ENCODE results near the gene SIT1.

Gene SIT1

DNA sequence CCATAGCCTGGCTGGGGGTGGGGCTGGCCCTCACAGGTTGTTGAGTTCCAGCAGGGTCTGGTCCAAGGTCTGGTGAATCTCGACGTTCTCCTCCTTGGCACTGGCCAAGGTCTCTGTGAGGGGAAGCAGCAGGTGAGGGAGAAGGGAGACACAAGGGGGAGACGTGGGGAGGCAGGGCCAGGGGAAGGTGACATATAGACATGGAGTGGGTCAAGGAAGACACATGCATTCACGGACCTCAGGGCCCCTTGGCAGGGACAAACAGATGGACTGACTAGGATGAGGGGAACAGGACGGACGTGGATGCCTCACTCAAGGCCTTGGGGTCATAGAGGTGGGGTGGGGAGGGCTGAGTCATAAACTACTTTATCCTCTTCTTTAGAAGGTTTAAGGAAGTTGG, 31.3 kb upstream of the SIT1 start:
- DNase-seq, result no peak

DNA sequence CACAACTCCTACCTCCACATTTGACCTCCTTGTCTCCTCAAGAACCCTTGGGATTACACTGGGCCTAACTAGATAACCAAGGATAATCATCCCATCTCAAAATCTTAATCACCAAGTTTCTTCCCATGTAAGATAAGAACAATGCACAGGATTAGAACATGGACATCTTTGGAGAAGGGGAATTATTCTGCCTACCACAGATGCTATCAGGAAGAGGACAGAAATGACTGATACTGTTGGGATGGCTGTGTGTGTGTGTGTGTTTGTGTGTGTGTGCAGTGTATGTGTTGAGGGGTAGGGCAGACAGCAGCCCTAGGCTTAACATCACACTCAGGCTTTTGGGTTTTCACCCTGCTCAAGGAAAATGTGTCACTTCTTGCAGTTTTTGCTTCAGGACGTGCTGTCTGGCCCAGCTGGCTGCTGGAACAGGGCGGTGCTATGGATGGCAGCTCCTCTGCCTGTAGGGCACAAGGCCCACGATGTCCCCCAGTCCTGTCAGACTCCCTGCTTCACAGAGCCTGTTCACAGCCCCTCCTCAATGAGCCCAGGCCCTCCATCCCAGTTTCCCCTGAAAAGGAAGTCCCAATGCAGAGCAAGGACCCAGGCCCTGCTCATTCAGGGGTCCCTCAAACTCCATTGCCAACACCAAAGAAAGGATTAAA, 30.7 kb upstream of the SIT1 start:
- no peak for DNase-seq

DNA sequence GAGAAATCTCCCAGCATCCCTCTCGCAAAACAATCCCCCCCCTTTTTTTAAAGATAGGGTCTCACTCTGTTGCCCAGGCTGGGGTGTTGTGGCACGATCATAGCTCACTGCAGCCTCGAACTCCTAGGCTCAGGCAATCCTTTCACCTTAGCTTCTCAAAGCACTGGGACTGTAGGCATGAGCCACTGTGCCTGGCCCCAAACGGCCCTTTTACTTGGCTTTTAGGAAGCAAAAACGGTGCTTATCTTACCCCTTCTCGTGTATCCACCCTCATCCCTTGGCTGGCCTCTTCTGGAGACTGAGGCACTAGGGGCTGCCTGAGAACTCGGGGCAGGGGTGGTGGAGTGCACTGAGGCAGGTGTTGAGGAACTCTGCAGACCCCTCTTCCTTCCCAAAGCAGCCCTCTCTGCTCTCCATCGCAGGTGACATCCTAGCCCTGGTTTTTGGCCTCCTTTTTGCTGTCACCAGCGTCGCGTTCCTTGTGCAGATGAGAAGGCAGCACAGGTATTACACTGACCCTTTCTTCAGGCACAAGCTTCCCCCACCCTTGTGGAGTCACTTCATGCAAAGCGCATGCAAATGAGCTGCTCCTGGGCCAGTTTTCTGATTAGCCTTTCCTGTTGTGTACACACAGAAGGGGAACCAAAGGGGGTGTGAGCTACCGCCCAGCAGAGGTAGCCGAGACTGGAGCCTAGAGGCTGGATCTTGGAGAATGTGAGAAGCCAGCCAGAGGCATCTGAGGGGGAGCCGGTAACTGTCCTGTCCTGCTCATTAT, 29.8 kb upstream of the SIT1 start:
- no peak for DNase-seq

DNA sequence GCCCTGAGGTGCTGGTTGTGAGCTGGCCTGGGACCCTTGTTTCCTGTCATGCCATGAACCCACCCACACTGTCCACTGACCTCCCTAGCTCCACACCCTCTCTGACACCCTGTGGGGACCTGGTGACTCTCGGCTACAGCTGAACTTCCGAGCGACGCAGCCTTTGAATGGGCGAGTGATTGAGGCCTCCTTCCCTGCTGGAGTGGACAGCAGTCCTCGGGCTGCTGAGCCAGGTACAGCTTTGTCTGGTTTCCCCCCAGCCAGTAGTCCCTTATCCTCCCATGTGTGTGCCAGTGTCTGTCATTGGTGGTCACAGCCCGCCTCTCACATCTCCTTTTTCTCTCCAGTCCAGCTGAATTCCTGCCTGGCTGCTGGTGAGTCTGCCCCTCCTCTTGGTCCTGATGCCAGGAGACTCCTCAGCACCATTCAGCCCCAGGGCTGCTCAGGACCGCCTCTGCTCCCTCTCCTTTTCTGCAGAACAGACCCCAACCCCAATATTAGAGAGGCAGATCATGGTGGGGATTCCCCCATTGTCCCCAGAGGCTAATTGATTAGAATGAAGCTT, 29.1 kb upstream of the SIT1 start:
- DNase-seq, result no peak

DNA sequence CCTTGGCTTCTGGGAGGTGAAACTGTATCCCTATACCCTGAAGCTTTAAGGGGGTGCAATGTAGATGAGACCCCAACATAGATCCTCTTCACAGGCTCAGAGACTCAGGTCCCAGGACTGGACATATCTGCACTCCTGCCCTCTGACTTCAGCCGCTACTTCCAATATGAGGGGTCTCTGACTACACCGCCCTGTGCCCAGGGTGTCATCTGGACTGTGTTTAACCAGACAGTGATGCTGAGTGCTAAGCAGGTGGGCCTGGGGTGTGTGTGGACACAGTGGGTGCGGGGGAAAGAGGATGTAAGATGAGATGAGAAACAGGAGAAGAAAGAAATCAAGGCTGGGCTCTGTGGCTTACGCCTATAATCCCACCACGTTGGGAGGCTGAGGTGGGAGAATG, 28.4 kb upstream of the SIT1 start:
- no peak for DNase-seq

DNA sequence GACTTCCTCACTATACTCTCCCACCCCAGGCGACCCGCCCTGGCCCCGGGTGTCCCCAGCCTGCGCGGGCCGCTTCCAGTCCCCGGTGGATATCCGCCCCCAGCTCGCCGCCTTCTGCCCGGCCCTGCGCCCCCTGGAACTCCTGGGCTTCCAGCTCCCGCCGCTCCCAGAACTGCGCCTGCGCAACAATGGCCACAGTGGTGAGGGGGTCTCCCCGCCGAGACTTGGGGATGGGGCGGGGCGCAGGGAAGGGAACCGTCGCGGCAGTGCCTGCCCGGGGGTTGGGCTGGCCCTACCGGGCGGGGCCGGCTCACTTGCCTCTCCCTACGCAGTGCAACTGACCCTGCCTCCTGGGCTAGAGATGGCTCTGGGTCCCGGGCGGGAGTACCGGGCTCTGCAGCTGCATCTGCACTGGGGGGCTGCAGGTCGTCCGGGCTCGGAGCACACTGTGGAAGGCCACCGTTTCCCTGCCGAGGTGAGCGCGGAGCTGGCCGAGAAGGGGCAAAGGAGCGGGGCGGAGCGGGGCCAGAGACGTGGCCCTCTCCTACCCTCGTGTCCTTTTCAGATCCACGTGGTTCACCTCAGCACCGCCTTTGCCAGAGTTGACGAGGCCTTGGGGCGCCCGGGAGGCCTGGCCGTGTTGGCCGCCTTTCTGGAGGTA, 25.1 kb upstream of the SIT1 start:
- peak; percentile 46 for DNase-seq

DNA sequence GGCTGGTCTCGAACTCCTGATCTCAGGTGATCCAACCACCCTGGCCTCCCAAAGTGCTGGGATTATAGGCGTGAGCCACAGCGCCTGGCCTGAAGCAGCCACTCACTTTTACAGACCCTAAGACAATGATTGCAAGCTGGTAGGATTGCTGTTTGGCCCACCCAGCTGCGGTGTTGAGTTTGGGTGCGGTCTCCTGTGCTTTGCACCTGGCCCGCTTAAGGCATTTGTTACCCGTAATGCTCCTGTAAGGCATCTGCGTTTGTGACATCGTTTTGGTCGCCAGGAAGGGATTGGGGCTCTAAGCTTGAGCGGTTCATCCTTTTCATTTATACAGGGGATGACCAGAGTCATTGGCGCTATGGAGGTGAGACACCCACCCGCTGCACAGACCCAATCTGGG, 24.5 kb upstream of the SIT1 start:
- DNase-seq, result no peak

DNA sequence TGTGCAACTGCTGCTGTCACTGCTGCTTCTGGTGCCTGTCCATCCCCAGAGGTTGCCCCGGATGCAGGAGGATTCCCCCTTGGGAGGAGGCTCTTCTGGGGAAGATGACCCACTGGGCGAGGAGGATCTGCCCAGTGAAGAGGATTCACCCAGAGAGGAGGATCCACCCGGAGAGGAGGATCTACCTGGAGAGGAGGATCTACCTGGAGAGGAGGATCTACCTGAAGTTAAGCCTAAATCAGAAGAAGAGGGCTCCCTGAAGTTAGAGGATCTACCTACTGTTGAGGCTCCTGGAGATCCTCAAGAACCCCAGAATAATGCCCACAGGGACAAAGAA, 23.3 kb upstream of the SIT1 start:
- no peak for DNase-seq

DNA sequence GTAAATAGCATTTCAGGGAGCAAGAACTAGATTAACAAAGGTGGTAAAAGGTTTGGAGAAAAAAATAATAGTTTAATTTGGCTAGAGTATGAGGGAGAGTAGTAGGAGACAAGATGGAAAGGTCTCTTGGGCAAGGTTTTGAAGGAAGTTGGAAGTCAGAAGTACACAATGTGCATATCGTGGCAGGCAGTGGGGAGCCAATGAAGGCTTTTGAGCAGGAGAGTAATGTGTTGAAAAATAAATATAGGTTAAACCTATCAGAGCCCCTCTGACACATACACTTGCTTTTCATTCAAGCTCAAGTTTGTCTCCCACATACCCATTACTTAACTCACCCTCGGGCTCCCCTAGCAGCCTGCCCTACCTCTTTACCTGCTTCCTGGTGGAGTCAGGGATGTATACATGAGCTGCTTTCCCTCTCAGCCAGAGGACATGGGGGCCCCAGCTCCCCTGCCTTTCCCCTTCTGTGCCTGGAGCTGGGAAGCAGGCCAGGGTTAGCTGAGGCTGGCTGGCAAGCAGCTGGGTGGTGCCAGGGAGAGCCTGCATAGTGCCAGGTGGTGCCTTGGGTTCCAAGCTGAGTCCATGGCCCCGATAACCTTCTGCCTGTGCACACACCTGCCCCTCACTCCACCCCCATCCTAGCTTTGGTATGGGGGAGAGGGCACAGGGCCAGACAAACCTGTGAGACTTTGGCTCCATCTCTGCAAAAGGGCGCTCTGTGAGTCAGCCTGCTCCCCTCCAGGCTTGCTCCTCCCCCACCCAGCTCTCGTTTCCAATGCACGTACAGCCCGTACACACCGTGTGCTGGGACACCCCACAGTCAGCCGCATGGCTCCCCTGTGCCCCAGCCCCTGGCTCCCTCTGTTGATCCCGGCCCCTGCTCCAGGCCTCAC, 22.6 kb upstream of the SIT1 start, which contains the start of gene CA9:
Gene CA9 (plus strand): TSS at position 797 of the 893 bp plus-strand sequence. CDS start 32 bp downstream, at position 829.
- DNase-seq, result no peak

DNA sequence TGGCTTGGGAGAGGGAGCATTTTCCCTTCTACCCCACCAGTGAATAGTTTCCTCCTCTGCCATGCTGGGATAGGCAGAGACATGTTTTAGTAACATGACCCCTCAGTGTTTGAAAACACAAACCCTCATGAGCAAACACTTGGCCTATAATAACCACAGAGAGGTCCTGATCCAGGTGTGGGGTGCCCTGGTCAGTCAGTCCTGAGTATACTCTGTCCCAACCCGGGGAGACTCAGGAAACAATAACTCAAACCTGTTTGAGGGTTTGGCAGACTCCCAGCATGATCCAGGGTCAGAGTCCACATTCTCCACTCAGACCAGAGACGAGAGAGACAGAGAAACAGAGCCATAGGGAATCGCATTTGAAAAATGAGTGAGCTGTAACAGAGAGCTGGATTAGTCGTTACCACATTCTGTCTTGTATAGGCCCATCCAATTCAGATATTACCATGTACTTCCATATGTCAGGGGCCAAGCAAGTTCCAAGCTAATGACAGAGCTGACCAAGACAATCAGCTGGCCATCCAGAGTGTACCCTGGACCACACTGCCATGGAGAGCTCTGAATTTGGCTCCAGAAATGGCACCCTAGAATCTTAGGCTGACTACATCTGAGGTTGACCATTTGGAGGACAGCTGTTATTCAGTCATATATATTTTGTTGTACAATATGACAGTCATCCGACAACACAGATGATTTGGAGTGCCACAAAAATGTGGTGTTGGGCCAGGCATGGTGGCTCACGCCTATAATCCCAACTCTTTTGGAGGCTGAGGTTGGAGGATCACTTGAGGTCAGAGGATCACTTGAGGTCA, 18.8 kb upstream of the SIT1 start:
- DNase-seq, result no peak

DNA sequence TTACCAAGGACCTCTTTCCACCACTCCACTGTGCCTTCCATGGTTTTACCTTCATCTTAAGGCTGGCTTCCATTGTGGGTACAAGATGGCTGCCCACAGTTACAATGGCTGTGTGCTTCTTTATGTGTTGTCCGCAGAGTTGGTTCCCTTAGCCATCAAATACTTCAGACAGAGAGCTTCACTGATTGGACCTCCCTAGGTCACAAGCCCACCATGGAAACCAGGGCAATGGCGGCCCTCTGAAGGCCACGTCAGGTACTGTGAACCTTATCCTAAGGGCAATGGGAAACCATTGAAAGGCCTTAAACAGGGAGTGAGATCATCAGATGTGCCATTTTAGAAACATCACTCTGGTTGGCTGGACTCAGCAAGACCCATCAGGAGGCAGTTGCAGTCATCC, 17.2 kb upstream of the SIT1 start:
- no peak for DNase-seq

DNA sequence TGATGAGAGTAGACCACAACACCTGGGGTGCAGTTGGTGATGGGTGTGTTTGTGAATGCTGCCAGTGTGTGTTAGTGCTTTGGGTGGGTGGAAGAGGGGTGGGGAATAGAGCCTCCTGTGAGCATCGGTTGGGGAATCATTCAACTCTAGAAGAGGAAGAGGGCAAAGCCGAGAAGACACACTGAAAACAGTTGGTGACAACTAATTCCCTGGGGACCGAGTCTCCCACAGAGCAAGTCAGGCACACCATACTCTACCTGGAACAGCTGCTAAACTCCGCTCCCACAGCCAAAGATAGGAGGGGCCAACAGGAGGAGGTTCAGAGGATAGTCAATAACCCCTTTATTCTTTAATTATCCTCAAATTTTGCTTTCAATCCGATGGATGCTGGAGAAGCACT, 15.8 kb upstream of the SIT1 start:
- no peak for DNase-seq

DNA sequence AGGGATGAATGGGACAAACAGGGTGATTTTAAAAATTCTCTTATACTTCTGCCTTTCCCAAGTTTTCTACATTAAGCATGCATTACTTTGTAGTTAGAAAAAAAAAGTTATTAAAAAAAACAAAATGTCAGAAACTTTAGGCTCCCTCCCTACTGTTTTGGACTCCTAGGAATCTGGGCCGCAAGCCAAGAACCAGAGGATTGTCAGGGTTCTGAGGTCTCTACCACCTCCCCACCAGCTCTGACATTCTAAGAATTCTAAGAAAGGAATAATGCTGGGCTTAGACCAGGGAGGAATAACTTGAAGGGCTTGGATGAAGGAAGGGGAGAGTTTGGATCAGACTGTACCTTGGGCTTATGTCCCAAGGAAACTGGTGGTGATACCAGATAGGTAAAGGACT, 15.3 kb upstream of the SIT1 start:
- no peak for DNase-seq

DNA sequence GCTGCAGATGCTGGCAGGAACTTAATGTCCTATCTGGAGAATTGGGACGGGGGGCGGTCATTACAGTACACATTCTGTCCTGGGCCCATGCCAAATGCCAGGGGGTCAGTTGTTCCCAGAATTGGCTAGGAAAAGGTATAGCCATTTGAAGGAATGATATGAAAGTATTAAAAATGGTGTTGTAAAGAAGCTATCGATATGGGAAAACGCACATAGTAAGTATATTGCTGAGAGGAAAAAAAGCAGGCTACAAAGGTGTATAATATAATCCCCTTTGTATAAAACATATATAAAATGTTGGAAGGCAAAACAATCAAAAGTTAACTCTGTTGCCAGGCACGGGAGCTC, 14.7 kb upstream of the SIT1 start:
- no peak for DNase-seq

DNA sequence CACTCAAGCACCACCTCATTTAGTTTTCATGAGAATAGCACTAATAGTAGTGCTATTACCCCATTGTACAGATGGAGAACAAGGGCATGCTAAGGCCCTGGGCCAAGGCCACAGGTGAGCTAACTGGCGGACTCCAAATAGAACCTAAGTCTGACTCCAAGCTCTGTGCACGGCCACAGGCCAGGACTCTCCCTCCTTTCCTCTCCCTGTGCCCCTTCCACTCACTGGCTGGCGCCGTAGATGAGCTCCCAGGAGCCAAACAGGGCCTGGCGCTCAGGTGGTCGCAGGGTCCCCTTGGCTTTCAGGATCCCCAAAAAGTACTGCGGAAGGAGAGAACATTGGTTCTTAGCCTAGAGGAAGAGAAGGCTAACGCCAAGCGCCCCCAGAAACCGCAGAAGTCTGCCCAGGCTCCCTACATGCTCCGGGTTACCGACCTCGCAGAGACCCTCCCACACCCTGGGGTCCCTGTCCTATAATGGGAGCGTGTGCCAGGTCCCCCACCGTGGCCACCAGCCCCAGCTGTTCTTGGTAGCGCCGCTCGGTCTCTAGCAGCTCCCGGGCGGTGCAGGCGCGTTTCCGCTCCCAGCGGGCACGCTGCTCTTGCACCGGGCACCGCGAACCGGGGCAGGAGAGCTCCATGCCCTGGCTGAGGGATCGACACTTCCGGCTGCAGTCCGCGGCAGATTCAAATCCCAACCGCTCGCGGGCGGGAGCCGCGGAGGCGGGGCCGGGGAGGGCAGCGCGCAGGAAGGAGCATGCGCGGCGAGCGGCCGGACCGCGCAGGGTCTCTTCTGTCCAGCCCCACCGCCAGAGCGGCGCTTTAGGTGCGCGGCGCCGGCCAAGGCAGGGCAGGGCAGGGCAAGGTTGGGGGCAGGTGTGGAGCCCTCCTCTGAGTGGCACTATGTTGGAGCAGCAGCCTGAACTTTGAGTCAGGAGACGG, 14.1 kb upstream of the SIT1 start, which contains the start of gene ARHGEF39:
Gene ARHGEF39 (minus strand): TSS at position 665 of the 940 bp plus-strand sequence. CDS start 26 bp downstream, at position 639.
- peak; percentile 76 for DNase-seq

DNA sequence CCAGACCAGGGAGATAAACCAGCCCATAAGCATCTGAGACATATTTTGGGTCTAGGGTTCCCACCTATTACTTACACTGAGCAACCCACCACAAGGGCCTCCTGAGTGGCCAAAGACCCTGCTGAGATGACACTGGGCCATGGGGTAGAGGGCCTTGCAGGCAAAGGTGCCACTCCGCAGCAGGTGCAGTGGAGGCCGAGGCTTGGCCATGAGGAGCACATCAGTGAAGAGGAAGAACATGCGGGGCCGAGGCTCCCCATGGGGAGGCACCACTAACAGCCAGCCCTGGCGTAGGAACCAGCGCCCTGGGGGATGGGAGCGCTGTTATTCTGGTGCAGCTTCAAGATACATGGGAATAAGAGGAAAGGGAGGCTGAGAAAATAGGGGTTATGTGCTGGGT, 11.7 kb upstream of the SIT1 start:
- DNase-seq, result no peak

DNA sequence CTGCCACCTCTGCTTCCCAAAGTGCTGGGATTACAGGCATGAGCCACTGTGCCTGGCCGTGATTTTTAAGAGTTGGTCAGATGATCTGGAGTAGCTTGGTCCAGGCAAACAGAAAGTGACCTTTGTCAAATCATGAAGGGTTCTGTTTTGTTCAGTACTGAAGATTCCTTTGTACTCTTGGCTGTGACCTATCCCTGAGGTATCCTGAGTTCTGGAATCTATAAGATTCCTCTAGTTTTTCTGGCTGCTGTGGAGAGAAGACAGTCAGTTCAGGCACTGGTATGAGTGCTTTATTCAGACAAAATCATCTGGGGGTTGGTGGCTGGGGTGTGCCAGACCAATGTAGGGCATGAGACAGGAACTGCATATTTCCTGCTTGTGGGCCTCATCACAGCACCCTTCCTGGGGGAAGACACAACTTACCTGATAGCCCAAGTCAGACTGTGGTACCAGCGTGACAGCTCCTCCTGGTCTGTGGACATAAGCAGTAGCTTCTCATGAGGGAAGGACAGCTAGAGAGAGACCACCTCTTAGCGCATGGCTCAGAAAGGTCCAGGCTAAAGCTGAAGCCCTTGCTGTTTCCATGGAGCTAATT, 11.1 kb upstream of the SIT1 start:
- no peak for DNase-seq

DNA sequence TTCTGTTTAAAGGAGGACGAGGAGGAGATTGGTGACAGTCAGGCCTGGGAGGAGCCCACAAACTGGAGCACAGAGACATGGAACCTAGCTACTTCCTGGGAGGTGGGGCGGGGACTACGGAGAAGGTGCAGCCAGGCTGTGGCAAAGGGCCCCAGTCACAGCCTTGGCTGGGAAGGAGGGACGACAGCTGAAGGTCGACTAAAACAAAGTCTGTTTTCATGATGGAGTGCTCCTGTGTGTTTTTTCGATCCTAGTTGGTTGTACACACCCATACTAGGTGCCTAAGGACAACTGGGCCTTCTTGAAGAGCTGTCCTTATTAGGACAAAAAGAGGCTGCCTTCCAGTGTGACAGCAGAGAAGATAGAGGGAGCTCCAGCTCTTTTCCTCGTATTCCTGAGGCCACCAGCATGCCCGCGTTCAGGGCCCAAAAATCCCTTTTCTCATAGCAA, 10.3 kb upstream of the SIT1 start:
- DNase-seq, result no peak

DNA sequence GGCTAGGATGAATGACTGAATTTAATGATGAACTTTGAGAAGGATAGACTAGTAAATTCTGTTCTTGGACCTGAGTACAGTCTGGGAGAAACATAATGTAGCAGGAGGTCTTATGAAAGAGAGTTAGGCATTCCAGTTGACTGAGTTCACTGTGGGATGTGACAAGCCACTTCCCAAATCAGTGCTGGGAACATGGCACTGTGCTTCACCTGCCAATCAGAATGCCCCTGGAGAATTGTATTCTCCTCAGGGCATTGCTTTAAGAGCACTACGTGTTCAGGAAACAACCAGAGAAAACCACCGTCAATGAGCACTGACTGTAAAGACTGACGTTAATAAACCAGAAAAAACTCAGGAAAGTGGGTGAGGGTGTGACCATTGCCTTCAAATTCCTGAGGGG, 8.6 kb upstream of the SIT1 start:
- DNase-seq, result no peak

DNA sequence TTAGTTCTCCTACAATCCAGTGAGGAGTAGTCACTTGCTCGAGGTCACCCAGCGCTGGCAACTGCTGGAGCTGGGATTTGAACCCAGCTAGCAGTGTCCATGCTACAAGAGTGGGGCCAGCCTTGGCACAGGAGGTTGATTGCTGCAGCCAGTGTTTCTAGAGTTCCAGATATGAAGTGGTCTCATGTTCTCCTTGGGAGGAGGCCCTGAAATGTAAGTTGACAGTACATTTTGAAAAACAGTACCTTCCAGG, 8.2 kb upstream of the SIT1 start:
- DNase-seq, result no peak

Data from activated CD4-positive, CD25-positive, alpha-beta regulatory T cell treated with anti-CD3 and anti-CD28 coated beads, Interleukin-2, amount 50 U/mL, for 72 hours (primary cell).